ENCODE data around the gene SASS6.

The SASS6 gene

DNA sequence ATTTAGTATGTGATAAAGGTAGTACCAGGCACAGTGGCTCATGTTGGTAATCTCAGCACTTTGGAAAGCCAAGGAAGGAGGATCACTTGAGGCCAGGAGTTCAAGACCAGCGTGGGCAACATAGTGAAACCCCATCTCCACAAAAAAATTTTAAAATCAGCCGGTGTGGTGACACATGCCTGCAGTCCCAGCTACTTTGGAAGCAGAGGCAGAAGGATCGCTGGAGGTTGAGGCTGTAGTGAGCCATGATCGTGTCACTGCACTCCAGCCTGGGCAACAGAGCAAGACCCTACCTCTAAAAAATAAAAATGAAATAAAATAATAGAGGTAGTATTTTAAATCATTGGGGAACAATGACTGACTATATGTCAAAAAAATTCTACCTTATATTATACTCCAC lies 17.2 kb downstream of the SASS6 start:
- no peak for TF ChIP-seq SIN3A (IDR thresholded peaks at IDR 0.05; ENCODE audit: borderline replicate concordance, insufficient read depth, low read length)
- TF ChIP-seq POLR2AphosphoS5 (IDR thresholded peaks at IDR 0.05; ENCODE audit: low read depth, low read length), result no peak
- no peak for TF ChIP-seq TAF1 (IDR thresholded peaks at IDR 0.05; ENCODE audit: borderline replicate concordance, insufficient read depth, low read length)
- TF ChIP-seq FOXP2 (optimal IDR thresholded peaks at IDR 0.05; ENCODE audit: borderline replicate concordance, extremely low read depth, extremely low read length, insufficient read depth), result no peak
- TF ChIP-seq, protein P1, sequence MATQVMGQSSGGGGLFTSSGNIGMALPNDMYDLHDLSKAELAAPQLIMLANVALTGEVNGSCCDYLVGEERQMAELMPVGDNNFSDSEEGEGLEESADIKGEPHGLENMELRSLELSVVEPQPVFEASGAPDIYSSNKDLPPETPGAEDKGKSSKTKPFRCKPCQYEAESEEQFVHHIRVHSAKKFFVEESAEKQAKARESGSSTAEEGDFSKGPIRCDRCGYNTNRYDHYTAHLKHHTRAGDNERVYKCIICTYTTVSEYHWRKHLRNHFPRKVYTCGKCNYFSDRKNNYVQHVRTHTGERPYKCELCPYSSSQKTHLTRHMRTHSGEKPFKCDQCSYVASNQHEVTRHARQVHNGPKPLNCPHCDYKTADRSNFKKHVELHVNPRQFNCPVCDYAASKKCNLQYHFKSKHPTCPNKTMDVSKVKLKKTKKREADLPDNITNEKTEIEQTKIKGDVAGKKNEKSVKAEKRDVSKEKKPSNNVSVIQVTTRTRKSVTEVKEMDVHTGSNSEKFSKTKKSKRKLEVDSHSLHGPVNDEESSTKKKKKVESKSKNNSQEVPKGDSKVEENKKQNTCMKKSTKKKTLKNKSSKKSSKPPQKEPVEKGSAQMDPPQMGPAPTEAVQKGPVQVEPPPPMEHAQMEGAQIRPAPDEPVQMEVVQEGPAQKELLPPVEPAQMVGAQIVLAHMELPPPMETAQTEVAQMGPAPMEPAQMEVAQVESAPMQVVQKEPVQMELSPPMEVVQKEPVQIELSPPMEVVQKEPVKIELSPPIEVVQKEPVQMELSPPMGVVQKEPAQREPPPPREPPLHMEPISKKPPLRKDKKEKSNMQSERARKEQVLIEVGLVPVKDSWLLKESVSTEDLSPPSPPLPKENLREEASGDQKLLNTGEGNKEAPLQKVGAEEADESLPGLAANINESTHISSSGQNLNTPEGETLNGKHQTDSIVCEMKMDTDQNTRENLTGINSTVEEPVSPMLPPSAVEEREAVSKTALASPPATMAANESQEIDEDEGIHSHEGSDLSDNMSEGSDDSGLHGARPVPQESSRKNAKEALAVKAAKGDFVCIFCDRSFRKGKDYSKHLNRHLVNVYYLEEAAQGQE (IDR thresholded peaks at IDR 0.05; ENCODE audit: insufficient read depth in 1 of 2, low read depth in 2 of 2, low read length in 2 of 2), result no peak

DNA sequence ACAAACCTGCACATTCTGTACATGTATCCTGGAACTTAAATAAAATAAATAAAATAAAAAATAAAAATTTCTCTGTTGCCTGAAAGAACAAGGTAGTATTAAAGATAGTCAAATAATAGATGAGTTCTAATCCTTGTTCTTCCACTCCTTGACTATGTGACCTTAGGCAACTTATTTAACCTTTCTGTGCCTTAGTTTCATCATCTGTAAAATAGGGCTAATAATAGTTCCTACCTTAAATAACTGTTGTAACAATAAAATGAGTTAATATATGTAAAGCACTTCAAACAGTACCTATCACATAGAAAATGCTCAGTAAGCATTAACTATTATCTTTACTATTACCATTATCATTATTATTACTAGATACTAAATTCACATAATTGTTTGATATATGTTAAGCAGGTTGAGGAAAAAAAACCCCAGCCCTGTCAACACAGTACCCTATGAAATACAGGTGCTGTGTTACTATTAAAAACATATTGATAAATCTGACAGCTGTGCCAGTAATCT lies 23.1 kb downstream of the SASS6 start:
- TF ChIP-seq FOXP2 (optimal IDR thresholded peaks at IDR 0.05; ENCODE audit: borderline replicate concordance, extremely low read depth, extremely low read length, insufficient read depth) (no peak), TAF1 (IDR thresholded peaks at IDR 0.05; ENCODE audit: borderline replicate concordance, insufficient read depth, low read length) (no peak), POLR2AphosphoS5 (IDR thresholded peaks at IDR 0.05; ENCODE audit: low read depth, low read length) (no peak), SIN3A (IDR thresholded peaks at IDR 0.05; ENCODE audit: borderline replicate concordance, insufficient read depth, low read length) (no peak)
- TF ChIP-seq, protein P1 (IDR thresholded peaks at IDR 0.05; ENCODE audit: insufficient read depth in 1 of 2, low read depth in 2 of 2, low read length in 2 of 2), result no peak

DNA sequence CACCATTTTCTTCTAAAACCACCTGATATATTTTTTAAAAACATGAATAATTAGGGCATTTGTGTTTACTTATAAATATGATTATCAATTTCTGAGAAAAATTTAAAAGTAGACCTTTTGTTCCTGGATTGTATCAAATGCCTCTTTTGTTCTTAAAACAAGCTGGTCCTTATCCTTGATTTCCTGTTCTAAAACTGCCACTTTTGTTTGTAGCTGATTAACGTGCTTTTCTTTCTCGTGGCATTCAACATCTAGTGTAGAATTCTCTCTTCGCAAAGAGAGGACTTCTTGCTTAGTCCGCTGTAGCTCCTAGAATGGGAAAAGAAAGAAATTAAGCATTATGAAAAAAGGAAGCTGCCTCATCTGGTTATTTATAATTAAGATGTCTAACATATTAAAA lies 25.0 kb downstream of the SASS6 start:
- TF ChIP-seq FOXP2 (optimal IDR thresholded peaks at IDR 0.05; ENCODE audit: borderline replicate concordance, extremely low read depth, extremely low read length, insufficient read depth) (no peak), SIN3A (IDR thresholded peaks at IDR 0.05; ENCODE audit: borderline replicate concordance, insufficient read depth, low read length) (no peak), TAF1 (IDR thresholded peaks at IDR 0.05; ENCODE audit: borderline replicate concordance, insufficient read depth, low read length) (no peak), POLR2AphosphoS5 (IDR thresholded peaks at IDR 0.05; ENCODE audit: low read depth, low read length) (no peak)
- TF ChIP-seq, protein P1 (IDR thresholded peaks at IDR 0.05; ENCODE audit: insufficient read depth in 1 of 2, low read depth in 2 of 2, low read length in 2 of 2), result no peak

DNA sequence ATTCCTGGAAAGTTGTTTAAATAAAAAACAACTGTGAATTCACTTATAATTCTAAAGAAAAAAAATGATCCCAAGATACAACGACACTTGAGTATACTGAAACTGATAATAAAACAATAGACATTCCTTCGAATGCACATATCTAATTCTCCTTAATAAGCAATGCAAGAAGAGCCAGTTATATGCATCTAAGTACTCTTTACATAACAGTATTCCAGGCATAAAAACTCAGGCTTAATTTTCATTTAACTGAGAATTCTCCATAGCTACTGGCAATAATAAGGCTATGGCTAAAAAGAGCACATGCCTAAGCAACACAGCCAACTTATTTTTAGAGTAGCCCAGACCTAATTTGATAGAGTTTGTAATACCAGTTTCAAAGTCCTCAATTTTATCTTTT lies 31.2 kb downstream of the SASS6 start:
- TF ChIP-seq POLR2AphosphoS5 (IDR thresholded peaks at IDR 0.05; ENCODE audit: low read depth, low read length) (no peak), TAF1 (IDR thresholded peaks at IDR 0.05; ENCODE audit: borderline replicate concordance, insufficient read depth, low read length) (no peak), SIN3A (IDR thresholded peaks at IDR 0.05; ENCODE audit: borderline replicate concordance, insufficient read depth, low read length) (no peak), FOXP2 (optimal IDR thresholded peaks at IDR 0.05; ENCODE audit: borderline replicate concordance, extremely low read depth, extremely low read length, insufficient read depth) (no peak)
- TF ChIP-seq, protein P1 (IDR thresholded peaks at IDR 0.05; ENCODE audit: insufficient read depth in 1 of 2, low read depth in 2 of 2, low read length in 2 of 2), result no peak

DNA sequence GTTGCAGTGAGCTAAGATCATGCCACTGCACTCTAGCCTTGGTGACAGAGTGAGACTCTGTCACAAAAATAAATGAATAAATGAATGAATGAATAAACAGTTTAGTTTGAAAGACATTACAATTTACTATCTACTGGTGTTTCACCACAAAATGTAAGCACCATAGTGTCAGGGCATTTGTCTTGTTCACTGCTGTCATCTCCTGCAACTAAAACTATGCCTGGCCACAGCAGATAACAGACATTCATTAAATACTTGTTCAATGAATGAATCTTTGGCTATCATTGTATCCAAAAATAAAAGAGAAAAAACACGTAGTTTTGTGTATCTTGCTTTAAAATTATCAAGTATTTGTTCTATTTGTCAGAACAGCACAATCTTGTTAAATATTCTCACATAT lies 32.5 kb downstream of the SASS6 start:
- TF ChIP-seq TAF1 (IDR thresholded peaks at IDR 0.05; ENCODE audit: borderline replicate concordance, insufficient read depth, low read length), result no peak
